GM12891 (cell line): ENCODE results near the gene STEAP4.

ENCODE experiments used
- PAX5 ChIP-seq: IDR thresholded peaks from 2 replicates; pipeline ENCODE4 v1.6.1; 2011; ENCODE audit warnings: low read length, moderate library complexity, mild to moderate bottlenecking; ENCODE audit not compliant: insufficient read depth, severe bottlenecking
- POLR2A ChIP-seq: IDR thresholded peaks from 2 replicates; pipeline ENCODE4 v1.6.1; 2011; ENCODE audit warnings: low read depth, low read length, control low read depth
- POLR2AphosphoS5 ChIP-seq: IDR thresholded peaks from 2 replicates; pipeline ENCODE4 v1.6.1; 2011; ENCODE audit warnings: low read depth, low read length, control low read depth
- POU2F2 ChIP-seq: IDR thresholded peaks from 2 replicates; pipeline ENCODE4 v1.6.1; 2011; ENCODE audit warnings: low read depth, mild to moderate bottlenecking, control low read depth, low read length, moderate library complexity
- SPI1 ChIP-seq: IDR thresholded peaks from 2 replicates; pipeline ENCODE4 v1.6.1; 2011; ENCODE audit warnings: low read depth, low read length, control low read depth
- TAF1 ChIP-seq: IDR thresholded peaks from 2 replicates; pipeline ENCODE4 v1.6.1; 2011; ENCODE audit warnings: low read depth, low read length, control low read depth

GRCh38 chr7:88260719-88261118 lies 46.0 kb downstream of the STEAP4 start:
- TF ChIP-seq TAF1: no peak
- no peak for TF ChIP-seq POLR2A
- no peak for TF ChIP-seq POLR2AphosphoS5
- no peak for TF ChIP-seq POU2F2
- no peak for TF ChIP-seq PAX5
- no peak for TF ChIP-seq SPI1
